Colonic mucosa (tissue), 4 donors: ENCODE results near the gene RFPL1. TPM values are rescaled to one million over a fixed set of nuclear protein-coding genes. Genes with fewer than 3 reads are reported as not detected.
"Not testable (repeated sequence)": the region's sequence is repeated elsewhere in the genome, so short reads cannot be mapped to it uniquely, and the experiment has no call there.

Source experiments
- DNase-seq: peaks from one replicate; pipeline ENCODE4 v3.0.0-alpha.2; 2020
- H3K27ac ChIP-seq: fragments of 200-600 bp; one replicate; pipeline ENCODE4 v1.8.0; 2021
- H3K27me3 ChIP-seq: fragments of 200-600 bp; one replicate; pipeline ENCODE4 v1.8.0; 2021
- H3K36me3 ChIP-seq: fragments of 200-600 bp; one replicate; pipeline ENCODE4 v1.8.0; 2021
- H3K4me1 ChIP-seq: fragments of 200-600 bp; one replicate; pipeline ENCODE4 v1.8.0; 2021; ENCODE audit warnings: mild to moderate bottlenecking
- H3K4me3 ChIP-seq: fragments of 200-600 bp; one replicate; pipeline ENCODE4 v1.8.0; 2021
- H3K9ac ChIP-seq, 2 donors: one replicate each; pipeline ENCODE4 v1.7.0; 2013; ENCODE audit warnings: control low read depth in 2 of 2, low read depth in 2 of 2, low read length in 2 of 2
- H3K9me3 ChIP-seq: fragments of 200-600 bp; one replicate; pipeline ENCODE4 v1.8.0; 2021
- CTCF ChIP-seq: fragments of 200-600 bp; IDR thresholded peaks from one replicate; pipeline ENCODE4 v1.8.0; 2022; ENCODE audit warnings: antibody characterized with exemption, mild to moderate bottlenecking
- intact Hi-C: fragments of 100-400 bp; cut with DNase I; formaldehyde crosslinking; loops from one replicate; pipeline ENCODE4 v1.14.1; 2022
- total RNA-seq, 2 donors: library from RNA; stranded (reverse); fragmentation: NEBNext Ultra II Directional in 1 of 2; extraction: Animal tissue kit (Norgen Biotek cat#: 25700) in 1 of 2; gene quantifications; one replicate each; pipeline ENCODE4 v1.2.1, GENCODE V29; 2021
- donor health status: healthy.
- donor health status: DM: no; HTN: no; CAD: no.
- donor health status: DM: no; HTN: no; CAD: no.

Gene RFPL1
- total RNA-seq, 2 donors from 2014 or later = not detected

- H3K27me3 ChIP-seq, H3K9ac ChIP-seq, H3K4me3 ChIP-seq, H3K36me3 ChIP-seq, H3K4me1 ChIP-seq, H3K27ac ChIP-seq, intact Hi-C loops, DNase-seq, H3K9me3 ChIP-seq: not testable (repeated sequence)
- peak; percentile 56 for TF ChIP-seq CTCF
Observed at GRCh38 chr22:29412772-29413171, 25.6 kb upstream of the RFPL1 start.

GRCh38 chr22:29414951-29415591, 23.3 kb upstream of the RFPL1 start:
- Histone ChIP-seq H3K4me3 (peak overlapping the region; percentile 33), H3K9ac (peak overlapping the region in 1 of 2 donors; percentile 35), H3K27ac (peak overlapping the region; percentile 50)
- DNase-seq = peak; percentile 50
- H3K36me3 ChIP-seq, H3K4me1 ChIP-seq, H3K9me3 ChIP-seq, H3K27me3 ChIP-seq, intact Hi-C loops: not testable (repeated sequence)

- H3K9ac ChIP-seq, H3K4me3 ChIP-seq, H3K36me3 ChIP-seq, DNase-seq, H3K9me3 ChIP-seq, intact Hi-C loops, H3K4me1 ChIP-seq, H3K27ac ChIP-seq, H3K27me3 ChIP-seq: not testable (repeated sequence)
Observed at GRCh38 chr22:29418704-29419103, 19.7 kb upstream of the RFPL1 start.

GRCh38 chr22:29426476-29426875, 11.9 kb upstream of the RFPL1 start:
- TF ChIP-seq CTCF = no peak

GRCh38 chr22:29427176-29427760, 11.1 kb upstream of the RFPL1 start:
- H3K9ac ChIP-seq = no peak overlapping the region
- no peak overlapping the region for H3K4me3 ChIP-seq
- intact Hi-C loops = no loop called here
- no peaks in the 10 kb centered on the region for H3K36me3 ChIP-seq
- DNase-seq = no peak
- H3K27me3 ChIP-seq = no peaks in the 10 kb centered on the region
- no peak for TF ChIP-seq CTCF
- no peaks in the 10 kb centered on the region for H3K4me1 ChIP-seq
- H3K9me3 ChIP-seq = no peaks in the 10 kb centered on the region
- H3K27ac ChIP-seq = no peak overlapping the region

More at GRCh38 chr22:29426476-29426875, 11.9 kb upstream of the RFPL1 start:
- no peaks in the 10 kb centered on the region for H3K36me3 ChIP-seq
- H3K4me1 ChIP-seq = no peaks in the 10 kb centered on the region
- H3K27ac ChIP-seq = no peak overlapping the region
- intact Hi-C loops = no loop called here
- no peak overlapping the region for H3K4me3 ChIP-seq
- H3K9me3 ChIP-seq = no peaks in the 10 kb centered on the region
- no peak for DNase-seq
- no peaks in the 10 kb centered on the region for H3K27me3 ChIP-seq
- no peak overlapping the region for H3K9ac ChIP-seq

GRCh38 chr22:29431986-29432385, 6.4 kb upstream of the RFPL1 start:
- no peak for TF ChIP-seq CTCF
- intact Hi-C loops = no loop called here
- no peaks in the 10 kb centered on the region for H3K36me3 ChIP-seq
- DNase-seq = no peak
- H3K9ac ChIP-seq = no peak overlapping the region
- H3K4me1 ChIP-seq = no peaks in the 10 kb centered on the region
- H3K9me3 ChIP-seq = no peaks in the 10 kb centered on the region
- H3K27me3 ChIP-seq = no peaks in the 10 kb centered on the region
- no peak overlapping the region for H3K27ac ChIP-seq
- H3K4me3 ChIP-seq = no peak overlapping the region
